Astrocyte of the hippocampus (primary cell): Measurements from ENCODE around the gene PRADC1.
A peak's percentile ranks its signal among the peaks of the same experiment; 100 is the strongest.

Experiments
- DNase-seq: peaks from one replicate; pipeline ENCODE4 v3.0.0; 2011; ENCODE audit warnings: low read depth, low spot score

The PRADC1 gene

GRCh38 chr2:73203055-73203681 lies 29.9 kb downstream of the PRADC1 start:
- peak; percentile 22 for DNase-seq

DNA sequence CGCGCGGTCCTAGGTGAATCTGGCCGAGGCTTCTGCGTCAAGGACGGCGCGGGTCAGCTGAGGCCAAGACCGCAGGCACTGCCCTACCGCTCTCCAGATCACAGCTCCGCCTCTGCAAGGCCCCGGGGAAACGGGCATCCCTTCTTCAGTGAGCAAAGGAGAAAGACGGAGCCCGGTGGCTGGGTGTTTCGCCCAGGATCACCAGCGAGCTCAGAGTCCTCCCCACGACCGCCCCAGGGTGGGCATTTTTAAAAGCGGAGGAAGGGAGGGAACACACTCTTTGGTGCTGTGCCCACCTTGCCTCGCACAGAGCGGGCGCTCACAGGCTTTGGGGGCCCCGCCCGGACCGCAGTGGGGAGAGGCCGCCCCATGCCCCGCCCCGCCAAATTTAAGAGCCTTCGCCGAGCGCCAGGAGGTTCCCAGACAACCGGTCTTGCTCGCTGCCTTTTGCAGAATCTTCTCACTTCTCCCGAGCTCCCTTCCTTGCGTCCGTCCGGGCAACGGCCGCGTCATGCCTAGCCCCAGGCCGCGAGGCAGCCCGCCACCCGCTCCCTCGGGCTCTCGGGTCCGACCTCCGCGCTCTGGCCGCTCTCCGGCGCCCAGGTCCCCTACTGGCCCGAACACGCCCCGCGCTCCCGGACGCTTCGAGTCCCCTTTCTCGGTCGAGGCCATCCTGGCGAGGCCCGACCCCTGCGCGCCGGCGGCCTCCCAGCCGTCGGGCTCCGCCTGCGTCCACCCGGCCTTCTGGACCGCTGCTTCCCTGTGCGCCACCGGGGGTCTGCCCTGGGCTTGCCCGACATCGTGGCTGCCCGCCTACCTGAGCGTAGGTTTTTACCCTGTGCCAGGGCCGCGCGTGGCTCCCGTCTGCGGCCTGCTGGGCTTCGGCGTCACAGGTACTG lies 30.6 kb downstream of the PRADC1 start, which contains the start of gene NOTO:
Gene NOTO (plus strand): TSS at position 419 of the 899 bp plus-strand sequence. CDS start 93 bp downstream, at position 512.
- DNase-seq = peak; percentile 26

DNA sequence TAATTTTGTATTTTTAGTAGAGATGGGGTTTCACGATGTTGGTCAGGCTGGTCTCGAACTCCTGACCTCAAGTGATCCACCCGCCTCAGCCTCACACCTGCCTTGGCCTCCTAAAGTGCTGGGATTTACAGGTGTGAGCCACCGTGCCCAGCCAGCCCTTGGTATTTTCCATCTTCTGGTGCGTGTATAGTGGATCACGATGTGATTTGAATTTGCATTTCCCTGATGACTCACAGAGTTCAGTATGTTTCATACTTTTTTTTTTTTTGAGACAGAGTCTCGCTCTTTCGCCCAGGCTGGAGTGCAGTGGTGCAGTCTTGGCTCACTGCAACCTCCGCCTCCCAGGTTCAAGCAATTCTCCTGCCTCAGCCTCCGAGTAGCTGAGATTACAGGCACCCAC lies 32.8 kb downstream of the PRADC1 start:
- DNase-seq = peak; percentile 29

DNA sequence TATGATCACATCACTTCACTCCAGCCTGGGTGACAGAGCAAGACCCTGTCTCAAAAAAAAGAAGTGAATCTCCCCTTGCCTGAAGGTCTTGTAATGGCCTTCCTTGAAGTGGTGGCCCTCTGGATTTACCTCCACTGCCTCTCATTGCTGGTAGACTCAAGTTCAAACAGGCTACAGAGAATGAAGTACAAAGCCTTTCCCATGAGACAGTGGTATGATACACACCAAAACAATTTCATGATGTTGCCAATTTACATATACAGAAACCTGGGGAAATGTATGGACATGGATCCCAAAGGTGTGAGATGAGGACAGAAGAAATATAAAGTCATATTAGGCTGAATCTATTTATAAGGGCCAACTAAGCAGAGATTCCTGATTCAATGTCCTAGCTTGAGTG lies 35.5 kb downstream of the PRADC1 start:
- DNase-seq = no peak

GRCh38 chr2:73187549-73187948 lies 45.5 kb downstream of the PRADC1 start:
- DNase-seq = no peak

GRCh38 chr2:73185965-73186364 lies 47.1 kb downstream of the PRADC1 start:
- no peak for DNase-seq
